GM12878 (cell line): ENCODE results near the gene PKDREJ. TPM values are rescaled to one million over a fixed set of nuclear protein-coding genes. Genes with fewer than 3 reads are reported as not detected.
"Not testable (repeated sequence)": the region's sequence is repeated elsewhere in the genome, so short reads cannot be mapped to it uniquely, and the experiment has no call there.

ENCODE experiments used
- ATAC-seq: fragments of 200-7000 bp; cut with Tn5 transposase; 3 replicates; pipeline ENCODE4 v1.9.1; 2020; ENCODE audit warnings: mild to moderate bottlenecking, moderate library complexity
- BruUV-seq: library from RNA; stranded (reverse); fragments of 400-500 nt; replicated peaks from 2 replicates; lab custom pipeline; 2021; lab: Mats Ljungman, UMichigan
- CTCF ChIA-PET: fragments of 300-600 bp; sonication (Branson Sonifier 250); formaldehyde crosslinking; extraction: SDS; loops from one replicate; lab custom pipeline; 2021; ENCODE audit warnings: inconsistent platforms; lab: Yijun Ruan, JAX
- POLR2A ChIA-PET: fragments of 350-600 bp; formaldehyde crosslinking; extraction: SDS; loops from one replicate; lab custom pipeline; 2021; ENCODE audit warnings: inconsistent platforms; lab: Charles Lee
- RAD21 ChIA-PET: fragments of 300-600 bp; sonication (Branson Sonifier 250); formaldehyde crosslinking; loops from one replicate; lab custom pipeline; 2023; ENCODE audit warnings: antibody characterized with exemption; ENCODE audit not compliant: unreplicated experiment; lab: Charles Lee
- SMC1A ChIA-PET: fragments of 300-600 bp; sonication (Branson Sonifier 250); formaldehyde crosslinking; loops from one replicate; lab custom pipeline; 2023; ENCODE audit not compliant: unreplicated experiment, uncharacterized antibody; lab: Charles Lee
- DNase-seq: peaks from one replicate; pipeline ENCODE4 v3.0.0-alpha.2; 2011; ENCODE audit warnings: low read depth, low spot score
- FAIRE-seq: peaks from 3 replicates; lab custom pipeline; 2011; peaks lifted over from hg19 to GRCh38; lab: Jason Lieb, UNC
- H2AFZ ChIP-seq: 2 replicates; pipeline ENCODE4 v1.6.0; 2011; ENCODE audit warnings: low read depth, low read length, control low read depth; ENCODE audit not compliant: control insufficient read depth
- H3K27ac ChIP-seq: 2 replicates; pipeline ENCODE4 v1.5.1; 2011; ENCODE audit warnings: control low read depth; ENCODE audit not compliant: control insufficient read depth, insufficient read depth
- H3K27me3 ChIP-seq, 2 experiments: replicated peaks in 1 of 2; 2 replicates each; pipeline versions ENCODE4 v1.6.0 to v1.6.1; 2011; ENCODE audit warnings: low read length in 1 of 2; ENCODE audit not compliant: control insufficient read depth in 2 of 2, insufficient read depth in 2 of 2
- H3K36me3 ChIP-seq, 2 experiments: 2 replicates each; pipeline ENCODE4 v1.5.1; 2011; ENCODE audit warnings: low read length in 1 of 2; ENCODE audit not compliant: control insufficient read depth in 2 of 2, insufficient read depth in 2 of 2
- H3K4me1 ChIP-seq: 2 replicates; pipeline ENCODE4 v1.6.1; 2011; ENCODE audit warnings: mild to moderate bottlenecking, low read length, moderate library complexity, mixed read lengths; ENCODE audit not compliant: control insufficient read depth, insufficient read depth
- H3K4me2 ChIP-seq: 2 replicates; pipeline ENCODE4 v1.6.0; 2011; ENCODE audit warnings: control low read depth; ENCODE audit not compliant: control insufficient read depth, insufficient read depth
- H3K4me3 ChIP-seq: fragments of 200-600 bp; sonication (generic); 2 replicates; pipeline ENCODE4 v1.5.1; 2016
- H3K79me2 ChIP-seq: 2 replicates; pipeline ENCODE4 v1.6.0; 2011; ENCODE audit warnings: low read length; ENCODE audit not compliant: control insufficient read depth, insufficient read depth
- H3K9ac ChIP-seq: 2 replicates; pipeline ENCODE4 v1.8.0; 2011; ENCODE audit warnings: low read length, control low read depth, mixed read lengths; ENCODE audit not compliant: control insufficient read depth, insufficient read depth
- H3K9me3 ChIP-seq: replicated peaks from 3 replicates; pipeline ENCODE4 v1.5.1; 2011; ENCODE audit warnings: mild to moderate bottlenecking, low read length; ENCODE audit not compliant: control insufficient read depth, insufficient read depth
- H4K20me1 ChIP-seq: 2 replicates; pipeline ENCODE4 v1.6.0; 2011; ENCODE audit not compliant: control insufficient read depth, insufficient read depth
- IKZF2 ChIP-seq, 2 experiments: fragments of 450-650 bp; IDR thresholded peaks; 2 replicates each; pipeline ENCODE4 v1.6.1; 2017; ENCODE audit warnings: mild to moderate bottlenecking in 2 of 2, moderate library complexity in 2 of 2
- MEF2B ChIP-seq: fragments of 450-650 bp; IDR thresholded peaks from 2 replicates; pipeline ENCODE4 v1.6.1; 2018; ENCODE audit warnings: mild to moderate bottlenecking, moderate library complexity; ENCODE audit not compliant: partially characterized antibody, poor library complexity, severe bottlenecking
- MLLT1 ChIP-seq: fragments of 450-650 bp; IDR thresholded peaks from 2 replicates; pipeline ENCODE4 v1.6.1; 2016; ENCODE audit warnings: mild to moderate bottlenecking
- MTA3 ChIP-seq: IDR thresholded peaks from 2 replicates; pipeline ENCODE4 v1.6.1; 2012; ENCODE audit warnings: low read length, inconsistent platforms, borderline replicate concordance
- RAD51 ChIP-seq: fragments of 450-650 bp; IDR thresholded peaks from 2 replicates; pipeline ENCODE4 v1.6.1; 2016; ENCODE audit warnings: moderate library complexity, mild to moderate bottlenecking, inconsistent platforms
- RELB ChIP-seq: fragments of 450-650 bp; IDR thresholded peaks from 2 replicates; pipeline ENCODE4 v1.6.1; 2017; ENCODE audit warnings: low read depth, mild to moderate bottlenecking, moderate library complexity
- SUPT20H ChIP-seq: IDR thresholded peaks from 2 replicates; pipeline ENCODE4 v1.6.1; 2011; ENCODE audit warnings: low read depth, mild to moderate bottlenecking, low read length, moderate library complexity, borderline replicate concordance; ENCODE audit not compliant: control insufficient read depth
- USF2 ChIP-seq: IDR thresholded peaks from 2 replicates; pipeline ENCODE4 v1.6.1; 2011; ENCODE audit warnings: low read depth, low read length, improper control_type of control experiment, borderline replicate concordance
- WGBS: methylation state at CpG from one replicate; pipeline ENCODE4 v1.1.6; 2016; ENCODE audit warnings: low lambda C conversion rate; ENCODE audit not compliant: insufficient replicate concordance, insufficient coverage; ENCODE audit errors: missing lambda C conversion rate; 5-methylcytosine and 5-hydroxymethylcytosine counted together
- in situ Hi-C: fragments of 300-500 bp; cut with MboI; formaldehyde crosslinking; loops from 9 replicates; pipeline ENCODE4 v1.14.3; 2018; ENCODE audit warnings: mixed read lengths
- intact Hi-C: fragments of 100-400 bp; cut with micrococcal nuclease; formaldehyde crosslinking; loops from one replicate; pipeline ENCODE4 v1.14.2; 2022; ENCODE audit not compliant: unreplicated experiment
- polyA plus RNA-seq, 11 experiments: library from polyadenylated mRNA; depleted of rRNA in 4 of 11; unstranded in 6 of 11; stranded (reverse) in 5 of 11; fragments of >200 nt; fragmentation: Nextera tagmentation in 4 of 11; fragmentation: Illumina TruSeq in 1 of 11; extraction: Ambion mirVana in 4 of 11; extraction: Trizol in 1 of 11; gene quantifications; 1 replicate in 1 of 11; 2 replicates in 10 of 11; pipeline versions ENCODE4 v1.2.1 to v1.2.3, GENCODE V29; 2011 to 2016; ENCODE audit warnings: inconsistent platforms in 2 of 11, missing spikeins in 2 of 11, low read depth in 1 of 11
- total RNA-seq, 4 experiments: library from RNA; depleted of rRNA in 3 of 4; stranded (reverse); fragments of >200 nt in 3 of 4; fragmentation: Illumina TruSeq in 1 of 4; extraction: Trizol in 1 of 4; gene quantifications; 2 replicates each; pipeline versions ENCODE4 v1.2.1 to v1.2.3, GENCODE V29; 2013 to 2021

The PKDREJ gene
- total and polyA plus RNA-seq, 10 of the 15 experiments (the other 5 are each of a cell fraction or from before 2014, with no cell fraction given) = 0.02 to 0.03 TPM; not detected in 8

- TF ChIP-seq MLLT1 (no peak), SUPT20H (no peak), MEF2B (peak; percentile 89), RAD51 (no peak), USF2 (no peak), MTA3 (no peak), IKZF2 (IDR thresholded peaks at IDR 0.05) (peak; percentile 21 to 34; a peak in 1 of 4 replicates), RELB (no peak)
Measured at GRCh38 chr22:46267431-46268279, 4.5 kb upstream of the PKDREJ start, which contains the start of gene TTC38 (continued).

- DNase-seq, H4K20me1 ChIP-seq, BruUV-seq, in situ Hi-C loops, SMC1A ChIA-PET, intact Hi-C loops, H3K4me2 ChIP-seq, H3K9ac ChIP-seq, FAIRE-seq, H3K36me3 ChIP-seq, ATAC-seq, H2AFZ ChIP-seq, POLR2A ChIA-PET, CTCF ChIA-PET, RAD21 ChIA-PET, H3K4me3 ChIP-seq, H3K9me3 ChIP-seq, H3K79me2 ChIP-seq, H3K4me1 ChIP-seq, H3K27ac ChIP-seq, H3K27me3 ChIP-seq: not testable (repeated sequence)
- WGBS = 59% methylated on average over 4 of the region's 4 CpGs
Measured at GRCh38 chr22:46265627-46266026, 2.5 kb upstream of the PKDREJ start.

- H3K36me3 ChIP-seq, H3K9ac ChIP-seq, H3K4me2 ChIP-seq, BruUV-seq, RAD21 ChIA-PET, CTCF ChIA-PET, ATAC-seq, H3K9me3 ChIP-seq, in situ Hi-C loops, FAIRE-seq, H3K4me3 ChIP-seq, SMC1A ChIA-PET, H3K4me1 ChIP-seq, H3K27me3 ChIP-seq, H3K27ac ChIP-seq, H2AFZ ChIP-seq, DNase-seq, intact Hi-C loops, H3K79me2 ChIP-seq, POLR2A ChIA-PET, H4K20me1 ChIP-seq: not testable (repeated sequence)
- 76% methylated on average over 6 of the region's 6 CpGs for WGBS
Measured at GRCh38 chr22:46264520-46264919, 1.4 kb upstream of the PKDREJ start.
